NCI-H2171 (cell line): ENCODE measurements around the gene MEIS1.
"Not testable (repeated sequence)": the region's sequence is repeated elsewhere in the genome, so short reads cannot be mapped to it uniquely, and the experiment has no call there.

Experiments
- DNase-seq: peaks from one replicate; lab custom pipeline; 2025; lab: John Stamatoyannopoulos, UW

Gene MEIS1

GRCh38 chr2:66467718-66468117 is 32.8 kb downstream of the MEIS1 start:
- no peak for DNase-seq

DNA sequence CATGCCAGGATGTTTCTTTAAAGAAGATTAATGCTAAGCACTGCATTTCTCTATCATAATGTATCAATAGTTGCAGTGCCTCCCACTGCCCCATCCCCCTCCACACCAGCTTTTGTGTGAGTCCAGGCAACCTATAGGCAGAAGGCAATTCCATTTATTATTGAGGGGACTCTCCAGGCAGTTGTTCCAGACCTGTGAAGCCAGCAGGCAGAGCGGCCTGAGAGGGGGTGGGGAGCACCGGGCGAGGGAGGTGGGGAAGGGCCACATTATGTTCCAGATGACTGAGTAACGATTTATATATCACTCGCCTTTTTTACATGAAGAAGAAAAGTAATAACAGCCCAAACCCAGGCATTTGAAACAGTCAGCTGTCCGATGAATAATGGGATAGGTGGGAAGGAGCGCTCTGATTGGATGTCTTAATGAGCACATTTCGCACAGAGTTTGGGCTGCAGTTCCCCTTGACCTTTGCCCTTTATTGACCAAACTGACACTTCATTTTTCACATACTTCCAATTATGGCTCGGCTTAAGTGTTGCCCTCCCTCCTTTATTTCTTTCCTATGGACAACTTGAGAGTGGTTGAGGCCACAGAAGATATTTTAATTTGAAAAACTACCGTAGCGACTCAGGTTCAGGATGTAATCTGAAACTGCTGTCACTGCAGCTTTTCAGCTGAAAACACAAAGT is 34.4 kb downstream of the MEIS1 start:
- no peak for DNase-seq

DNA sequence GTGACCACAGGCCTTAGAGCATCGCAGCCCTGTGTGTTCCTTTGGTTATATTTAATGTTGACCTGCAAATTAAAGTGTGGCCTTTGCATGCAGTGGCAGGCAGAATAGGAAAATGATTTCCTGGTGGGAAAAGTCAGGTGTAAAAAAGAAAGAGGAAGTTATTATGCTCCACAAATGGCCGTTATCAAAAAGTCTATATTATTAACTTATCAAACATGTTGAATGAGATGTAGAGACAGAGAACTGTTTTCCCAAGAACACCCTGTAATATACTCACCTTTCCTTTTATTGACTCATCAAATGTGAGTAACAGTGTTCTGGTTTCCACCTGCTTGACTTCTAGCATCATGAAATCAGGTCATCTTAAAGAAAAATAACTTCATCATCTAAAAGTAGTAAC is 35.3 kb downstream of the MEIS1 start:
- DNase-seq, result no peak

GRCh38 chr2:66472225-66472843 is 37.4 kb downstream of the MEIS1 start:
- DNase-seq, result no peak

GRCh38 chr2:66477135-66477842 is 42.4 kb downstream of the MEIS1 start:
- no peak for DNase-seq

- no peak for DNase-seq
Measured at GRCh38 chr2:66478299-66478698, 43.4 kb downstream of the MEIS1 start.

GRCh38 chr2:66478731-66479316 is 43.9 kb downstream of the MEIS1 start:
- DNase-seq, result no peak

DNA sequence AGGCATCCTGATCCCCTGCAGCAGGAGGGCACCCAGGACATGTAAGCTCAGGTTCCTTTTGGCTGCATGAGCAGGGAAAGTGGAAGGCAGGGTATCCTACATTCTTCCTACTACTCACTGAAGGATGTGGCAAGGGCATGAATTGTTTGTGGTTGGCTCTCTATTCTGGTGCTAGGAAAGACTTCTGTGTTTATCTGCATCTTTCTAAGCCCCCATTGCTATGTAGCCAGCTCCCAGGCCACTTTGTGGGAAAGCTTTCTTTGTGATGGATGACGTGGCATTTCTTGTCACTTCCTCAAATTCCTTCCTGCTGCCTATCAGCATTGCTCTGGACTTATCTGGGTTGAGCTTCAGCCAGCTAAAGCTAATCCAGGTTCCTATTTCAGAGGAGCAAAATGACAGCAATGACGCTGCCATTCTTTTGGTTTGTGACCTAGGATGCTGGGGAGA is 46.2 kb downstream of the MEIS1 start:
- no peak for DNase-seq

DNA sequence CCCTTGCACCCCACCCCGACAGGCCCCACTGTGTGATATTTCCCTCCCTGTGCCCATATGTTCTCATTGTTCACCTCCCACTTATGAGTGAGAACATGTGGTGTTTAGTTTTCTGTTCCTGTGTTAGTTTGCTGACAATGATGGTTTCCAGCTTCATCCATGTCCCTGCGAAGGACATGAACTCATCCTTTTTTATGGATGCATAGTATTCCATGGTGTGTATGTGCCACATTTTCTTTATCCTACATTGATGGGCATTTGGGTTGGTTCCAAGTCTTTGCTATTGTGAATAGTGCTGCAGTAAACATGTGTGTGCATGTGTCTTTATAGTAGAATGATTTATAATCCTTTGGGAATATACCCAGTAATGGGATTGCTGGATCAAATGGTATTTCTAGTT is 50.3 kb downstream of the MEIS1 start:
- not testable (repeated sequence) for DNase-seq

DNA sequence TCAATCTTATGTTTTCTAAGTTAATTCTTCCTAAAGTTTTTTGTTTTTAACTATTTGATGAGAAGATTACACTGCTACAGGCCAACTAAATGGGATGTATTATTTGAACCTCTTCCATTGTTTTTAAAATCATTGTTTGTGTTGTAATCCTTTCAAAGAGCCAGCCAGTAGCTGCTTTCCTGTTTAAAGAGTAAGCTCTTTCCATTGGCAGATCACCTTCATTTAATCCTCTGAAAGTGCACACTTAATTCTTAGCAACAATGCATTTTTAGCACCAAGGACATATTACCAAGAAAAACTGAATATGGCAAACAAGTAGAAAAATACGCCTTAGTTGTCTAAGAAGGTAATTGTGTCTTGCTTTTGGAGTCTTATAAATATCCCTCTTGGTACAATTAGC is 54.0 kb downstream of the MEIS1 start:
- no peak for DNase-seq

DNA sequence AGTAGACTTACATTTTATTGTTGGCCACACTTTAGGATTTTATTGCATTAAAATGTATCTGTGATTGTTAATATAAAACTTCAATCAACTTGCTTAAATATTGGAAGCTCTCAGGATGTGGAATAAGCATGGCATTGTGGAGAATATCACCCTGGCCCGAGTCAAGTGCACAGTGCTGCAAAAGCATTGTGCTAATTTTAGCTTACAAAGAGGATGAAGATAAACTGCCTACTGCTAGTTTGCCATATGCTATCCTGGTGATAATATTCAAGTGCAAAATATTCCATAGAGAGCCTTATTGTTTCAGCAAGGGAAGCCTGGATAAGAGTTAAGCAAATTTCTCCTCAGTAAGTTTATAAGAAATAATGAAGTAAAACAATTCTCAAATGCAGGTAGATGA is 54.5 kb downstream of the MEIS1 start:
- DNase-seq, result no peak

DNA sequence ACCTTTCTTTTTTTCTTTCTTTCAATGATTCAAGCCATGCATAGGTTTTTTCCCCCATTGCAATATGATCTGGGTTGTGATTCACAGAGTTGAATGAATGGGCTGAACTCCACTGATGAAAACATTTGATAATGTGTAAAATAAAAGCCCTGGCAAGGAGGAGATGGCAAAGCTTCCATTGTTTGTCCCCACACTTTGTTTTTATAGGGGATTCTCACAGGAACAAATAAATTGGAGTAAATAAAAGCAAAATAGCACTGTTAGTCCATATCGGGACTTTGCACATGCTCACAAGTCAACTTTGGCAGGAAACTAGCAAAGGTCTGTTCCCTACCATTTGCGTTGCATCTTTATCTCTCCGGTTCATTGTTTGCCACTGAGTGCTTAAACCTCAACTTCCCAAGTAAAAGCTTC is 55.7 kb downstream of the MEIS1 start:
- no peak for DNase-seq

- DNase-seq, result no peak
Measured at GRCh38 chr2:66494708-66495107, 59.8 kb downstream of the MEIS1 start.

GRCh38 chr2:66495788-66496640 is 61.1 kb downstream of the MEIS1 start:
- no peak for DNase-seq

GRCh38 chr2:66496670-66497420 is 61.9 kb downstream of the MEIS1 start:
- DNase-seq, result no peak

- no peak for DNase-seq
Measured at GRCh38 chr2:66497431-66498288, 62.7 kb downstream of the MEIS1 start.

- no peak for DNase-seq
Measured at GRCh38 chr2:66498289-66498975, 63.5 kb downstream of the MEIS1 start.

DNA sequence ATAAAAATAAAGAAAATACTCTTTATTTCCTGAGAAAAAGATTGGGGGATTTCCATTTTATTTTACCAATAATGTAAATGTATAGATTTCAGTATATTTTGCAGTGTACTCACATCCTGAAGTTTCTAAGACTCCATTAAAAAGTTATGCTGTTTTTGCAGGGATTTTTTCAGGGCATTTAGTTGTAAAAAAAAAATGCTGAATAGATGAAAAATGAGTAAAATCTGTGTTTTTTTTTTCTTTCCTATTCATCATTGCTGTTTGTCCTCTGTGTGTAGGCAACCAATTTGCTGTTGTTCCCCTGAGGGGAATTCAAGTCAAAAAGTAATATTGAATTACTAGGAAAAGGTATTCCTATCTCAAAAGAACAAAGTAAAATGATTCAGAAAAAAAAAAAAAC is 66.3 kb downstream of the MEIS1 start:
- DNase-seq, result no peak

- no peak for DNase-seq
Measured at GRCh38 chr2:66506265-66506664, 71.3 kb downstream of the MEIS1 start.
